Mammary epithelial cell (primary cell): ENCODE data around the gene GALNT10.

ENCODE experiments used
- CTCF ChIP-seq, 2 donors: IDR thresholded peaks in 1 of 2; conservative IDR thresholded peaks in 1 of 2; 2 replicates each; pipeline ENCODE4 v1.5.1; 2011 to 2012; ENCODE audit warnings: inconsistent platforms in 2 of 2, low read length in 2 of 2, mild to moderate bottlenecking in 2 of 2, control low read depth in 1 of 2, low read depth in 1 of 2; ENCODE audit not compliant: insufficient read depth in 1 of 2; ENCODE audit errors: extremely low read depth in 1 of 2
- EZH2 ChIP-seq: IDR thresholded peaks from 2 replicates; pipeline ENCODE4 v1.6.1; 2012; ENCODE audit warnings: low read length, inconsistent platforms, borderline replicate concordance

DNA sequence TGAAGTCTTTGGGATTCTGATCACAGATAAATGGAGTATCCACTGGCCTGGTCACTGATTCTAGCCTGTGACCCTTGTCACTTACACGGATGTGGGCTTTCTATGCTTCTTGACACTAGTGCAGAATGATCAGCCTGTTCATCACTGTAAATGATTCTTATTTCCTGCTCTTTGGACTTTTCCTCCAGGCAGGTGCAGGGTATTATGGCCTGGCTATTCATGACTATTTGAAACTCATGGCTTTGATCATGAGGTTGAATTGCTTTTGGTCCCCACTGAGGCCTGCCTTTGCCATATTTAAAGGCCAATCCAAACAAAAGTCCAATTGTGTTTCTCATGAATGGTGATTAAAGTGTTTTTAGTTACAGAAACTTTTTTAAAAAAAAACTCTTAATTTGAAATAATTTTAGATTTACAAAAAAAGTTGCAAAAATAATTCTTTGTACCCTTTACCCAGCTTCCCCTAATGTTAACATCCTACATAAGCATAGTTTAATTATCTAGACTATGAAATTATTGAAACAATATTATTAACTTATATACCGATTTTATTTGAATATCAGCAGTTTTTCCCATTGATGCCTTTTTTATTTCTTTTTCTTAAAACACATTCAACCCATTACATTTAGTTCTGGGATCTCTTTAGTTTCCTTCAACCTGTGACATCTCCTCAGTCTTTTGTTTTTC lies 68.1 kb downstream of the GALNT10 start:
- no peak for TF ChIP-seq EZH2
- TF ChIP-seq CTCF (conservative IDR thresholded peaks at IDR 0.05 in 1 of 2, IDR thresholded peaks at IDR 0.05 in 1 of 2; ENCODE audit: extremely low read depth in 1 of 2, insufficient read depth in 1 of 2, low read depth in 1 of 2, low read length in 2 of 2): no peak
